ENCODE data around the gene MTO1. TPM values are rescaled to one million over a fixed set of nuclear protein-coding genes. Genes with fewer than 3 reads are reported as not detected.
"Not testable (repeated sequence)": the region's sequence is repeated elsewhere in the genome, so short reads cannot be mapped to it uniquely, and the experiment has no call there.

The MTO1 gene
- total RNA-seq, 2 experiments from 2014 or later, result 63.8 to 72.5 TPM

DNA sequence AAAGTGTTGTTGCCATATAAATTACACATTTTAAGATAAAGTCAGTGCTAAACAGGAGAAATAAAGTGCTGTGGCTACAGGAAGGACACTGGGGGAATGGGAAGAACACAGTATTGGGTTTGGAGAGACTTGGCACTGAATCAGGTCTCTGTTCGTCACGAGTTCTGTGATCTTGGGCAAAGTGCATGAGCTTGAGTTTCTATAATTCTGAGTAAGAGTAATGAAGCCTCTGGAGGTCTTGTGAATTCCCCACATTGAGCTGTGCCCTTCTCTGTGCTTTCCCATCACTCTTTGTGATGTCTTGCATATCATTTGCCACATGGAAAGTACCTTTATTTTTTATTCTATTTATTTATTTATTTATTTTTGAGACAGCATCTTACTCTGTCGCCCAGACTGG, 76.1 kb downstream of the MTO1 start:
- intact Hi-C loops (cut with micrococcal nuclease; ENCODE audit: unreplicated experiment), result no loop called here
- CTCF ChIA-PET (ENCODE audit: unreplicated experiment), result no interaction called here
- TF ChIP-seq CTCF (conservative IDR thresholded peaks at IDR 0.05; ENCODE audit: low read length) (no peak), EZH2phosphoT487 (IDR thresholded peaks at IDR 0.05; ENCODE audit: borderline replicate concordance, low read depth, low read length) (no peak)
- Histone ChIP-seq H2AFZ (ENCODE audit: low read length) (no peak overlapping the region), H3K79me2 (ENCODE audit: insufficient read depth, low read depth, low read length) (no peaks in the 10 kb centered on the region), H3K9me3 (ENCODE audit: low read length) (no peaks in the 10 kb centered on the region), H3K27ac (ENCODE audit: low read depth, low read length, poor library complexity, severe bottlenecking) (no peak overlapping the region), H3K9me2 (ENCODE audit: insufficient read depth, low read length) (no peaks in the 10 kb centered on the region), H3K4me3 (ENCODE audit: low read depth, low read length, poor library complexity, severe bottlenecking) (no peak overlapping the region), H3K4me1 (ENCODE audit: insufficient read depth, low read length, poor library complexity, severe bottlenecking) (no peaks in the 10 kb centered on the region), H3K36me3 (ENCODE audit: insufficient read depth, low read length) (no peaks in the 10 kb centered on the region), H3K4me2 (ENCODE audit: low read length) (no peak overlapping the region), H4K20me1 (ENCODE audit: insufficient read depth, low read length) (no peaks in the 10 kb centered on the region)
- no TSS peak for BruUV-seq (replicated peaks)
- no peak for DNase-seq (ENCODE audit: low spot score)
- POLR2A ChIA-PET, result interaction anchor here (1.1 to 1.2 kb wide), 3 partner anchors 13 to 66 kb away, joined by 3 read pairs; partner anchors contain the start of gene EEF1A1

GRCh38 chr6:73538116-73538779, 76.7 kb downstream of the MTO1 start:
- intact Hi-C loops (cut with micrococcal nuclease; ENCODE audit: unreplicated experiment), result no loop called here

DNA sequence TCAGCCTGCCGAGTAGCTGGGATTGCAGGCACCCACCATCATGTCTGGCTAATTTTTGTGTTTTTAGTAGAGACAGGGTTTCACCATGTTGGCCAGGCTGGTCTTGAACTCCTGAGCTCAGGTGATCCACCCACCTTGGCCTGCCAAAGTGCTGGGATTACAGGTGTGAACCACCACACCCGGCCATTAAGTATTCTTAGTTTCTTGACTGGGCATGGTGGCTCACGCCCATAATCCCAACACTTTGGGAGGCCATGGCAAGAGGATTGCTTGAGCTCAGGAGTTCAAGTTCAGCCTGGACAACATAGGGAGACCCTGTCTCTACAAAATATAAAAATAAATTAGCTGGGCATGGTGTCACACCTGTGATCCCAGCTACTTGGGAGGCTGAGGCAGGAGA, 80.9 kb downstream of the MTO1 start:
- H3K27ac ChIP-seq (ENCODE audit: low read depth, low read length, poor library complexity, severe bottlenecking); H4K20me1 ChIP-seq (ENCODE audit: insufficient read depth, low read length); H3K4me3 ChIP-seq (ENCODE audit: low read depth, low read length, poor library complexity, severe bottlenecking); H3K9me3 ChIP-seq (ENCODE audit: low read length); intact Hi-C loops (cut with micrococcal nuclease; ENCODE audit: unreplicated experiment); H3K4me2 ChIP-seq (ENCODE audit: low read length); H2AFZ ChIP-seq (ENCODE audit: low read length); H3K36me3 ChIP-seq (ENCODE audit: insufficient read depth, low read length); H3K9me2 ChIP-seq (ENCODE audit: insufficient read depth, low read length); DNase-seq (ENCODE audit: low spot score); BruUV-seq (replicated peaks); H3K4me1 ChIP-seq (ENCODE audit: insufficient read depth, low read length, poor library complexity, severe bottlenecking); H3K79me2 ChIP-seq (ENCODE audit: insufficient read depth, low read depth, low read length): not testable (repeated sequence)
- POLR2A ChIA-PET, result interaction anchor here (0.6 to 1.9 kb wide), 7 partner anchors 9 to 109 kb away, joined by 3 to 5 read pairs (median 4); no protein-coding TSS in a partner anchor
- CTCF ChIA-PET (ENCODE audit: unreplicated experiment), result interaction anchor here (0.7 kb wide), 1 partner anchor 16 kb away, joined by 3 read pairs; no protein-coding TSS in a partner anchor

More at GRCh38 chr6:73538116-73538779, 76.7 kb downstream of the MTO1 start:
- TF ChIP-seq EZH2phosphoT487 (IDR thresholded peaks at IDR 0.05; ENCODE audit: borderline replicate concordance, low read depth, low read length) (no peak), CTCF (conservative IDR thresholded peaks at IDR 0.05; ENCODE audit: low read length) (no peak)
- Histone ChIP-seq H3K4me1 (ENCODE audit: insufficient read depth, low read length, poor library complexity, severe bottlenecking) (no peaks in the 10 kb centered on the region), H3K79me2 (ENCODE audit: insufficient read depth, low read depth, low read length) (no peaks in the 10 kb centered on the region), H3K36me3 (ENCODE audit: insufficient read depth, low read length) (no peaks in the 10 kb centered on the region), H3K4me2 (ENCODE audit: low read length) (no peak overlapping the region), H3K27ac (ENCODE audit: low read depth, low read length, poor library complexity, severe bottlenecking) (no peak overlapping the region), H3K9me2 (ENCODE audit: insufficient read depth, low read length) (no peaks in the 10 kb centered on the region), H4K20me1 (ENCODE audit: insufficient read depth, low read length) (no peaks in the 10 kb centered on the region), H3K4me3 (ENCODE audit: low read depth, low read length, poor library complexity, severe bottlenecking) (no peak overlapping the region), H2AFZ (ENCODE audit: low read length) (no peak overlapping the region), H3K9me3 (ENCODE audit: low read length) (no peaks in the 10 kb centered on the region)
- no TSS peak for BruUV-seq (replicated peaks)
- POLR2A ChIA-PET, result interaction anchor here (1.1 to 1.2 kb wide), 3 partner anchors 13 to 67 kb away, joined by 3 read pairs; partner anchors contain the start of gene EEF1A1
- no peak for DNase-seq (ENCODE audit: low spot score)
- CTCF ChIA-PET (ENCODE audit: unreplicated experiment), result no interaction called here
